H1 (cell line): Measurements from ENCODE around the gene ZMYM4.
A peak's percentile ranks its signal among the peaks of the same experiment; 100 is the strongest.

ENCODE experiments used
- CEBPB ChIP-seq: IDR thresholded peaks from 2 replicates; pipeline ENCODE4 v1.6.1; 2012; ENCODE audit warnings: low read depth, low read length
- EZH2 ChIP-seq: fragments of 200-600 bp; sonication (generic); IDR thresholded peaks from 2 replicates; pipeline ENCODE4 v1.7.1; 2012; ENCODE audit warnings: low read depth, mild to moderate bottlenecking, moderate library complexity, low read length, inconsistent platforms; ENCODE audit not compliant: severe bottlenecking
- GTF2F1 ChIP-seq: IDR thresholded peaks from 2 replicates; pipeline ENCODE4 v1.6.1; 2012; ENCODE audit warnings: low read depth, low read length, improper control_type of control experiment, borderline replicate concordance
- POLR2A ChIP-seq, 2 experiments: IDR thresholded peaks; 1 replicate in 1 of 2; 2 replicates in 1 of 2; pipeline ENCODE4 v1.6.1; 2011; ENCODE audit warnings: low read depth in 2 of 2, low read length in 2 of 2, mild to moderate bottlenecking in 2 of 2; ENCODE audit errors: control extremely low read depth in 1 of 2
- POLR2AphosphoS5 ChIP-seq: IDR thresholded peaks from 2 replicates; pipeline ENCODE4 v1.6.1; 2011; ENCODE audit warnings: low read depth, low read length
- RNF2 ChIP-seq: fragments of 200-900, 300-1000 bp; sonication (generic); IDR thresholded peaks from 2 replicates; pipeline ENCODE4 v1.7.1; 2016; ENCODE audit warnings: borderline replicate concordance, low read depth, mild to moderate bottlenecking, antibody characterized with exemption, low read length; ENCODE audit not compliant: poor library complexity, severe bottlenecking; ENCODE audit errors: missing control alignments
- SUZ12 ChIP-seq: fragments of 200-600 bp; sonication (generic); IDR thresholded peaks from 2 replicates; pipeline ENCODE4 v1.6.1; 2012; ENCODE audit warnings: mild to moderate bottlenecking, inconsistent platforms, low read length, moderate library complexity, mixed read lengths
- TAF1 ChIP-seq: IDR thresholded peaks from 2 replicates; pipeline ENCODE4 v1.6.1; 2011; ENCODE audit warnings: mild to moderate bottlenecking, low read depth, low read length
- TCF12 ChIP-seq: IDR thresholded peaks from 2 replicates; pipeline ENCODE4 v1.6.1; 2011; ENCODE audit warnings: low read depth, mild to moderate bottlenecking, low read length
- TF ChIP-seq, protein P1 (sequence below), 3 experiments: IDR thresholded peaks; 1 replicate in 2 of 3; 2 replicates in 1 of 3; pipeline versions ENCODE4 v1.5.1 to v1.6.1; 2011; ENCODE audit warnings: low read length in 3 of 3, mild to moderate bottlenecking in 3 of 3, inconsistent platforms in 2 of 3, low read depth in 1 of 3, moderate library complexity in 1 of 3; ENCODE audit not compliant: insufficient read depth in 1 of 3; ENCODE audit errors: control extremely low read depth in 1 of 3

GRCh38 chr1:35451125-35451528 is 182.6 kb downstream of the ZMYM4 start:
- no peak for TF ChIP-seq EZH2
- TF ChIP-seq SUZ12 = no peak
- no peak for TF ChIP-seq TAF1
- TF ChIP-seq TCF12 = no peak
- TF ChIP-seq POLR2AphosphoS5 = no peak
- TF ChIP-seq, protein P1, sequence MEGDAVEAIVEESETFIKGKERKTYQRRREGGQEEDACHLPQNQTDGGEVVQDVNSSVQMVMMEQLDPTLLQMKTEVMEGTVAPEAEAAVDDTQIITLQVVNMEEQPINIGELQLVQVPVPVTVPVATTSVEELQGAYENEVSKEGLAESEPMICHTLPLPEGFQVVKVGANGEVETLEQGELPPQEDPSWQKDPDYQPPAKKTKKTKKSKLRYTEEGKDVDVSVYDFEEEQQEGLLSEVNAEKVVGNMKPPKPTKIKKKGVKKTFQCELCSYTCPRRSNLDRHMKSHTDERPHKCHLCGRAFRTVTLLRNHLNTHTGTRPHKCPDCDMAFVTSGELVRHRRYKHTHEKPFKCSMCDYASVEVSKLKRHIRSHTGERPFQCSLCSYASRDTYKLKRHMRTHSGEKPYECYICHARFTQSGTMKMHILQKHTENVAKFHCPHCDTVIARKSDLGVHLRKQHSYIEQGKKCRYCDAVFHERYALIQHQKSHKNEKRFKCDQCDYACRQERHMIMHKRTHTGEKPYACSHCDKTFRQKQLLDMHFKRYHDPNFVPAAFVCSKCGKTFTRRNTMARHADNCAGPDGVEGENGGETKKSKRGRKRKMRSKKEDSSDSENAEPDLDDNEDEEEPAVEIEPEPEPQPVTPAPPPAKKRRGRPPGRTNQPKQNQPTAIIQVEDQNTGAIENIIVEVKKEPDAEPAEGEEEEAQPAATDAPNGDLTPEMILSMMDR (IDR thresholded peaks at IDR 0.05; ENCODE audit: control extremely low read depth in 1 of 3, insufficient read depth in 1 of 3, low read depth in 1 of 3, low read length in 3 of 3) = peak; percentile 88 to 91 (median 89)
- TF ChIP-seq RNF2 = no peak
- TF ChIP-seq GTF2F1 = no peak
- TF ChIP-seq POLR2A (IDR thresholded peaks at IDR 0.05; ENCODE audit: control extremely low read depth in 1 of 2, low read depth in 2 of 2, low read length in 2 of 2) = no peak
- TF ChIP-seq CEBPB = no peak
